Neuronal stem cell (in vitro differentiated cells): ENCODE measurements around the gene AFAP1.

ENCODE experiments used
- DNase-seq: peaks from one replicate; pipeline ENCODE4 v3.0.0-alpha.2; 2013; ENCODE audit warnings: low spot score
- H2AFZ ChIP-seq: one replicate; pipeline ENCODE4 v1.6.1; 2013; ENCODE audit warnings: mild to moderate bottlenecking, low read length, inconsistent platforms
- H2AK5ac ChIP-seq: 2 replicates; pipeline ENCODE4 v1.6.1; 2013; ENCODE audit warnings: low read depth, mild to moderate bottlenecking, inconsistent platforms, low read length, moderate library complexity, mixed read lengths
- H2BK120ac ChIP-seq: 2 replicates; pipeline ENCODE4 v1.6.1; 2013; ENCODE audit warnings: low read depth, mild to moderate bottlenecking, inconsistent platforms, low read length, moderate library complexity, mixed read lengths
- H2BK12ac ChIP-seq: one replicate; pipeline ENCODE4 v1.6.1; 2013; ENCODE audit warnings: low read length, inconsistent platforms
- H2BK15ac ChIP-seq: 2 replicates; pipeline ENCODE4 v1.6.1; 2013; ENCODE audit warnings: mild to moderate bottlenecking, low read length, inconsistent platforms, mixed read lengths
- H2BK5ac ChIP-seq: one replicate; pipeline ENCODE4 v1.6.1; 2013; ENCODE audit warnings: inconsistent platforms, mild to moderate bottlenecking, low read length, moderate library complexity
- H3K14ac ChIP-seq: one replicate; pipeline ENCODE4 v1.6.1; 2013; ENCODE audit warnings: low read length, inconsistent platforms
- H3K18ac ChIP-seq: 2 replicates; pipeline ENCODE4 v1.6.1; 2013; ENCODE audit warnings: low read length, inconsistent platforms
- H3K23ac ChIP-seq: 2 replicates; pipeline ENCODE4 v1.6.1; 2013; ENCODE audit warnings: low read depth, mild to moderate bottlenecking, mixed read lengths, low read length, inconsistent platforms; ENCODE audit not compliant: poor library complexity
- H3K27ac ChIP-seq: replicated peaks from 3 replicates; pipeline ENCODE4 v1.5.1; 2013; ENCODE audit warnings: low read length, inconsistent platforms
- H3K27me3 ChIP-seq, 3 experiments: 2 replicates each; pipeline ENCODE4 v1.6.1; 2013; ENCODE audit warnings: low read length in 3 of 3, mild to moderate bottlenecking in 2 of 3, inconsistent platforms in 1 of 3, low read depth in 1 of 3, mixed read lengths in 1 of 3, moderate library complexity in 1 of 3; ENCODE audit not compliant: control insufficient read depth in 3 of 3, insufficient read depth in 3 of 3
- H3K36me3 ChIP-seq, 2 donors: replicated peaks in 1 of 2; 2 replicates each; pipeline ENCODE4 v1.6.1; 2013; ENCODE audit warnings: low read length in 2 of 2; ENCODE audit not compliant: control insufficient read depth in 2 of 2, insufficient read depth in 2 of 2
- H3K4ac ChIP-seq: 2 replicates; pipeline ENCODE4 v1.6.1; 2013; ENCODE audit warnings: inconsistent platforms, mild to moderate bottlenecking, low read length, moderate library complexity
- H3K4me1 ChIP-seq, 2 donors: 1 replicate in 1 of 2; 2 replicates in 1 of 2; pipeline ENCODE4 v1.6.1; 2013; ENCODE audit warnings: low read length in 2 of 2, low read depth in 1 of 2; ENCODE audit not compliant: control insufficient read depth in 2 of 2, insufficient read depth in 1 of 2
- H3K4me2 ChIP-seq: one replicate; pipeline ENCODE4 v1.6.1; 2013; ENCODE audit warnings: mild to moderate bottlenecking, low read length, inconsistent platforms; ENCODE audit not compliant: insufficient read depth, poor library complexity, severe bottlenecking
- H3K4me3 ChIP-seq, 2 donors: 2 replicates each; pipeline ENCODE4 v1.5.1; 2013; ENCODE audit warnings: low read length in 2 of 2, mild to moderate bottlenecking in 2 of 2, inconsistent platforms in 1 of 2, moderate library complexity in 1 of 2
- H3K79me1 ChIP-seq: one replicate; pipeline ENCODE4 v1.6.1; 2013; ENCODE audit warnings: low read depth, mild to moderate bottlenecking, inconsistent platforms, low read length, moderate library complexity
- H3K9ac ChIP-seq: one replicate; pipeline ENCODE4 v1.6.1; 2013; ENCODE audit warnings: mild to moderate bottlenecking, low read depth, low read length, inconsistent platforms; ENCODE audit not compliant: poor library complexity
- H3K9me3 ChIP-seq, 2 donors: replicated peaks in 1 of 2; 2 replicates each; pipeline versions ENCODE3 to v1.6.1; 2013; ENCODE audit warnings: low read length in 2 of 2, mild to moderate bottlenecking in 2 of 2, inconsistent platforms in 1 of 2, low read depth in 1 of 2, mixed read lengths in 1 of 2, moderate library complexity in 1 of 2; ENCODE audit not compliant: control insufficient read depth in 2 of 2, insufficient read depth in 1 of 2
- H4K8ac ChIP-seq: one replicate; pipeline ENCODE4 v1.6.1; 2013; ENCODE audit warnings: low read depth, mild to moderate bottlenecking, inconsistent platforms, low read length, moderate library complexity
- H4K91ac ChIP-seq: one replicate; pipeline ENCODE4 v1.6.1; 2013; ENCODE audit warnings: low read length, low read depth, mild to moderate bottlenecking, inconsistent platforms; ENCODE audit not compliant: poor library complexity
- WGBS, 2 donors: extraction: QIAGEN DNeasy Blood & Tissue Kit; methylation state at CpG; one replicate each; pipeline ENCODE4 v1.1.7; 2013; ENCODE audit warnings: missing lambda C conversion rate in 2 of 2, mixed read lengths in 1 of 2; ENCODE audit not compliant: insufficient read length in 2 of 2, insufficient replicate concordance in 1 of 2; ENCODE audit errors: extremely low coverage in 2 of 2; 5-methylcytosine and 5-hydroxymethylcytosine counted together

The AFAP1 gene

DNA sequence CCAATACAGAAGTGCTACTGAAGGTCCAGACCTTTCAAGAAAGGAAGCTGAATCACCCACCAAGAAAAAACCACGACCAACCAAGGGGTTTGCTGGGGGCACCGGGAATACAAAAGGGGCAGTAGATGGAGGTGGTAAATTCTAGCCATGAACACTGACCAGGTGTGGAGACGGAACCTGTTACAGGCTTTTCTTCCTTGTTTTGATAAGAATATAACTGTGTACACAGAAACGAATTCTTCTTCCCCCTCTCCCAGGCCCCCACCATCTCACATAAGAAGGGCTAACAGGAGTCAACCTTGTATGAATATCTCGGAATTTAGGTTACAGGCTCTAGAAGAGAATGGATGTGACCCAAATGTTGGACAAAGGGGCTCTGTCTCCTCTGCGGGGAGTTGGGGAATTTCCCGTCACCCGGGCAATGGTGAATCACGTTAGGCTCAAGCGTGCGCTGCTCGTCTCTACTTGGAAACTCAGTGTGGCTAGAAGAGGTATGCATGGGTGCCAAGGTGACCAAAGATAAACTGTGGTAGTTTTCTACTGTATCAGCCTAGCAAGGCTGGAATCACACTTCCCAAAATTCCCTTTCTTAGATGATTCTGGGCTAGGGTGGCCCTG lies 87.0 kb downstream of the AFAP1 start:
- Histone ChIP-seq H3K4me2 (no peak overlapping the region), H3K4me3 (no peak overlapping the region), H3K9me3 (no peaks in the 10 kb centered on the region), H3K36me3 (peaks cover 1 to 11% of the 10 kb centered on the region in 2 donors), H3K18ac (no peak overlapping the region), H2AK5ac (no peak overlapping the region), H3K4ac (no peak overlapping the region), H3K27me3 (no peaks in the 10 kb centered on the region), H3K9ac (no peak overlapping the region), H3K23ac (no peak overlapping the region), H3K4me1 (peaks cover 0 to 1% of the 10 kb centered on the region in 2 donors), H3K79me1 (no peaks in the 10 kb centered on the region), H3K14ac (no peak overlapping the region), H4K91ac (no peak overlapping the region), H2BK15ac (no peak overlapping the region), H4K8ac (no peak overlapping the region), H3K27ac (no peak overlapping the region), H2AFZ (no peak overlapping the region), H2BK5ac (no peak overlapping the region), H2BK120ac (no peak overlapping the region), H2BK12ac (no peak overlapping the region)
- no CpG with 5 or more reads among the region's 12 CpGs for WGBS, 2 donors
- no peak for DNase-seq

- H3K4ac ChIP-seq: no peak overlapping the region
- H2BK5ac ChIP-seq: no peak overlapping the region
- no peak overlapping the region for H3K4me2 ChIP-seq
- no peak overlapping the region for H3K9ac ChIP-seq
- H3K18ac ChIP-seq: no peak overlapping the region
- no peak overlapping the region for H3K4me3 ChIP-seq
- no peak overlapping the region for H3K14ac ChIP-seq
- H4K8ac ChIP-seq: no peak overlapping the region
- H2AK5ac ChIP-seq: no peak overlapping the region
- H3K9me3 ChIP-seq: no peaks in the 10 kb centered on the region
- H3K23ac ChIP-seq: no peak overlapping the region
- H3K27ac ChIP-seq: no peak overlapping the region
- no peaks in the 10 kb centered on the region for H3K79me1 ChIP-seq
- H3K4me1 ChIP-seq: no peaks in the 10 kb centered on the region
- H3K36me3 ChIP-seq: peaks cover 1 to 11% of the 10 kb centered on the region in 2 donors
- H2BK12ac ChIP-seq: no peak overlapping the region
- WGBS, 2 donors: no CpG with 5 or more reads among the region's 11 CpGs
- H2BK120ac ChIP-seq: no peak overlapping the region
- H3K27me3 ChIP-seq: no peaks in the 10 kb centered on the region
- no peak overlapping the region for H2AFZ ChIP-seq
- H4K91ac ChIP-seq: no peak overlapping the region
- H2BK15ac ChIP-seq: no peak overlapping the region
- no peak for DNase-seq
Observed at GRCh38 chr4:7850489-7850888, 89.2 kb downstream of the AFAP1 start.

DNA sequence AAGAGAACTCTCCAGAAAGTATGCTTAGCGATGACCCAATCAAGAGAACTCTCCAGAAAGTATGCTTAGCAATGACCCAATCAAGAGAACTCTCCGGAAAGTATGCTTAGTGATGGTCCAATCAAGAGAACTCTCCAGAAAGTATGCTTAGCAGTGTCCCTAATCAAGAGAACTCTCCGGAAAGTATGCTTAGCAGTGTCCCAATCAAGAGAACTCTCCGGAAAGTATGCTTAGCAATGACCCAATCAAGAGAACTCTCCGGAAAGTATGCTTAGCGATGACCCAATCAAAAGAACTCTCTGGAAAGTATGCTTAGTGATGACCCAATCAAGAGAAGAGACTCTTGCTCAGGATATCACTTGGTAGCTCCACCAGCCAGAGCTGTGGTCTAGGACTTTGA lies 92.5 kb downstream of the AFAP1 start:
- H2BK5ac ChIP-seq: no peak overlapping the region
- no peak overlapping the region for H2BK12ac ChIP-seq
- no peak overlapping the region for H2AK5ac ChIP-seq
- no peak overlapping the region for H2BK15ac ChIP-seq
- no peak overlapping the region for H3K23ac ChIP-seq
- WGBS, 2 donors: no CpG with 5 or more reads among the region's 6 CpGs
- H3K4ac ChIP-seq: no peak overlapping the region
- H3K9me3 ChIP-seq: no peaks in the 10 kb centered on the region
- H3K27ac ChIP-seq: no peak overlapping the region
- no peaks in the 10 kb centered on the region for H3K4me1 ChIP-seq
- H3K14ac ChIP-seq: no peak overlapping the region
- H3K36me3 ChIP-seq: peaks cover 0 to 5% of the 10 kb centered on the region in 2 donors
- no peak overlapping the region for H4K91ac ChIP-seq
- H3K18ac ChIP-seq: no peak overlapping the region
- H3K27me3 ChIP-seq: no peaks in the 10 kb centered on the region
- H2BK120ac ChIP-seq: no peak overlapping the region
- H3K9ac ChIP-seq: no peak overlapping the region
- no peak overlapping the region for H3K4me2 ChIP-seq
- no peaks in the 10 kb centered on the region for H3K79me1 ChIP-seq
- no peak for DNase-seq
- no peak overlapping the region for H2AFZ ChIP-seq
- H4K8ac ChIP-seq: no peak overlapping the region
- no peak overlapping the region for H3K4me3 ChIP-seq

DNA sequence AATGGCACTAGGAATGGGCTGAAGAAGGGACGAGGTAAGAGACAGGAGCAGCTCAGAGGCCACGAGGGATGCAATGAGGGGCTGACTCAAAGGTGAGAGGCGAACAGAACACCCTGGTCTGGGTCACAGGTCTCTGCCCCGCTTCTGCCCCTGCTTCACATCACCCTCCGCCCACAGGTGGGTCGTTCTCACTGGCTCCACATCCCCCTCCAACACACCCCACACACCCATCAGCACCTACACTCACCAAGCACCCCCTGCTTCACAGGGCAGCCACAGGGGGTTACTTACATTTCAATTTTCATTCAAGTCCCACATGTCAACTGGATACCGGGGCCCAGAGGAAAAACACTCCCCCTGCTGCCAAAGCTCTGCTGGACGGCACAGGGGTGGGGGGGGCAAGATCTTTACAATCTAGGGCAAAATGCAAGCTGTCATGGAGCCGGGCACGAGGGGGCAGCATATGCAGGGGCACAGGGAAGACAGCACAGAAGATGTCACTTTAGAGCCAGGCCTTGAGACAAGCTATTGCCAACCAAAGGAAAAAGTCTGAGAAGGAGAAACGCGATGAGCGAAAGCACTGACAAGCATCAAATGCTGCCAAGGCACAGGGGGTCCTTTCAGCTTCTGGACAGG lies 94.0 kb downstream of the AFAP1 start:
- Histone ChIP-seq H3K4me1 (peaks cover 0 to 4% of the 10 kb centered on the region in 2 donors), H3K36me3 (peaks cover 0 to 8% of the 10 kb centered on the region in 2 donors), H2BK12ac (no peak overlapping the region), H3K27me3 (no peaks in the 10 kb centered on the region), H2AK5ac (no peak overlapping the region), H3K27ac (no peak overlapping the region), H2BK15ac (no peak overlapping the region), H3K9ac (peak overlapping the region; percentile 57), H3K4me2 (no peak overlapping the region), H3K18ac (peak overlapping the region; percentile 22), H4K91ac (no peak overlapping the region), H3K9me3 (no peaks in the 10 kb centered on the region), H3K4ac (no peak overlapping the region), H3K4me3 (no peak overlapping the region), H4K8ac (no peak overlapping the region), H2BK5ac (no peak overlapping the region), H2AFZ (no peak overlapping the region), H2BK120ac (no peak overlapping the region), H3K14ac (no peak overlapping the region), H3K23ac (no peak overlapping the region), H3K79me1 (no peaks in the 10 kb centered on the region)
- no CpG with 5 or more reads among the region's 13 CpGs for WGBS, 2 donors
- DNase-seq: no peak
